Measurements from ENCODE around the gene KIFBP. TPM values are rescaled to one million over a fixed set of nuclear protein-coding genes. Genes with fewer than 3 reads are reported as not detected.
A peak's percentile ranks its signal among the peaks of the same experiment; 100 is the strongest.
"Not testable (repeated sequence)": the region's sequence is repeated elsewhere in the genome, so short reads cannot be mapped to it uniquely, and the experiment has no call there.

Gene KIFBP
- total RNA-seq, 1 donor from 2014 or later = 73.8 TPM

DNA sequence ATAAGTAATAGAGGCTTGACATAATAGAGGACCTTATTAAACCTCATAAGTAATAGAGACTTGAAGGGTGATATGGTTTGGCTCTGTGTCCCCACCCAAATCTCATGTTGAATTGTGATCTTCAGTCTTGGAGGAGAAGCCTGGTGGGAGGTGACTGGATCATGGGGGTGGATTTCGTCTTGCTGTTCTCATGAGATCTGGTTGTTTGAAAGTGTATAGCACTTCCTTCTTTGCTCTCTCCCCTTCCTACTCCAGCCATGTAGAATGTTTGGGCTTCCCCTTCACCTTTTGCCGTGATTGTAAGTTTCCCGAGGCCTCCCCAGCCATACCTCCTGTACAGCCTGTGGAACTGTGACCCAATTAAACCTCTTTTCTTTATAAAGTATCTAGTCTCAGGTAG lies 8.6 kb downstream of the KIFBP start:
- DNase-seq (ENCODE audit: low read depth) = no peak

DNA sequence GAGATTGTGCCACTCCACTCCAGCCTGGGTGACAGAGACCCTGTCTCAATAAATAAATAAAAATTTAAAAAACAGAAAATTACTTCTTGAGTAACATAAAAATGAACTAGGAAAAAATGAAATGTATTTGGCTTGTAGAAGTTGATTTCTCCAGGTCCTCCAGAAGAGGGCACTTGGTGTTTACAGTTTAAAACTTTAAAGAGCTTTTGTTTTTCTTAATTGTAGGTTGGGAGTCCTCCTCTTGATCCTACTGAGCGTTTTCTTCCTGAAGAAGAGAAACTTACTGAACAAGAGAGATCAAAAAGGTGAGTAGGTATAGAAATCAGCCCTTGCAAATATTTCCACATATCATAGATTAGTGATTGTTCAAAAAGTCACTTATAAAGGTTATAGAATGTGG lies 16.2 kb downstream of the KIFBP start:
- DNase-seq (ENCODE audit: low read depth) = peak; percentile 73

- DNase-seq (ENCODE audit: low read depth) = no peak
These were observed 17.3 kb downstream of the KIFBP start for GRCh38 chr10:69005704-69006485.

- no peak for DNase-seq (ENCODE audit: low read depth)
These were observed 18.7 kb downstream of the KIFBP start for GRCh38 chr10:69007260-69007659.

DNA sequence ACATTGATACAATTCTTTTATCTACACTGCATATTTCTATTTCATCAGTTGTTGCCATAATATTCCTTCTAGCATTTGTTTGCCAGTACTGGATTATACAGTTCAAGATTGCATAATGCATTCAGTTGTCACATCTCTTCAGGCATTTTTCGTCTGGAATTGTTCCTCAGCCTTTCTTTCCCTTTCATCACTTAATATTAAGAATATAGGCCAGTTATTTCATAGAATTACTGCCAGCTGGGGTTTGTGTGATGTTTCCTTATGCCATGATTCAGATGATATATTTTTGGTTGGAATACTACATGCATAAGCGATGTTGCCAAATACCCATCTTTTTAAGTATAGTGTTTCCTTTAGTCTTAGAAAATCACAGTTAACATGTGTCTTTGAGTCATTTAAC lies 20.8 kb downstream of the KIFBP start:
- DNase-seq (ENCODE audit: low read depth) = no peak

GRCh38 chr10:69010151-69010640 lies 21.6 kb downstream of the KIFBP start:
- DNase-seq (ENCODE audit: low read depth) = no peak

DNA sequence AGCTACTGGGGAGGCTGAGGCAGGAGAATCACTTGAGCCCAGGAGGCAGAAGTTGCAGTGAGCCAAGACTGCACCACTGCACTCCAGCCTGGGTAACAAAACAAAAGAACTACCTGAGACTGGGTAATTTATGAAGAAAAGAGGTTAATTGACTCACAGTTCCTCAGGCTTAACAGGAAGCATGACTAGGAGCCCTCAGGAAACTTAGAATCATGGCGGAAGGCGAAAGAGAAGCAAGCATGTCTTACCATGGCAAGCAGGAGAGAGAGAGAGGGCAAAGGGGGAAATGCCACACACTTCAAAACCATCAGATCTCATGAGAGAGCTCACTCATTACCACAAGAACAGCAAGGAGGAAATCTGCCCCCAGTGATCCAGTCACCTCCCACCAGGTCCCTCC lies 24.2 kb downstream of the KIFBP start:
- DNase-seq (ENCODE audit: low read depth) = not testable (repeated sequence)

DNA sequence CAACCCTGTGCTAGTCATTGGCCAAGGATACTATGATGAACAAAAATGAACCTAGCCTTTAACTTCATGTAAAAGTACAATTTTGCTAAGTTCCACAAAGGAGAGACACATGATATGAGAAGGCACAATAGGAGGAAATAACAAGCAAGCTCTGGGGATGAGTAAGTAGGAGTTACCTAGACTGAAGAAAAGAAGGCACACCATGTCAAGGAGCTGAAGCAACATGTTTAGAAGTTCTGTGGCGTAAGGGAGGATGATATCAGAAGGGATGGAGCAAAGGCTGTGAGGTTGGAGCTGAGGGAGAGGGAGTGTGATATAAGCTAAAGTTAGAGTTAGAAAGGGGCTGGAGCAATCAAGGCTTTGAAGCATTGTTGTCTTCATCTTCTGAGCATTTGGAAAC lies 25.6 kb downstream of the KIFBP start:
- DNase-seq (ENCODE audit: low read depth) = peak; percentile 41

GRCh38 chr10:69018613-69019012 lies 30.0 kb downstream of the KIFBP start:
- no peak for DNase-seq (ENCODE audit: low read depth)

DNA sequence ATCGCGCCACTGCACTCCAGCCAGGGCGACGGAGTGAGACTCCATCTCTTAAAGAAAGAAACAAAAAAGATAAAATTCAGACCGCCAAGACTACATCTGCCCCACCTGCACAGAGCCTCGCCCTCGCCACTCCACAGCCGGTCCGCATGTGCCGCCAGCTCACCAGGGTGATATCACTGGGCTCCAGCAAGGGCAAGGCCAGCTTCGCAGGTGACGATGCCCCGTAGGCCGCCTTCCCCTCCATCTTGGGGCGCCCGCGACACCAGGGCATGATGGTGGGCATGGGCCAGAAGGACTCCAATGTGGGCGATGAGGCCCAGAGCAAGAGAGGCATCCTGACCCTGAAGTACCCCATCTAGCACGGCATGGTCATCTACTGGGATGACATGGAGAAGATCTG lies 34.0 kb downstream of the KIFBP start:
- DNase-seq (ENCODE audit: low read depth) = no peak

DNA sequence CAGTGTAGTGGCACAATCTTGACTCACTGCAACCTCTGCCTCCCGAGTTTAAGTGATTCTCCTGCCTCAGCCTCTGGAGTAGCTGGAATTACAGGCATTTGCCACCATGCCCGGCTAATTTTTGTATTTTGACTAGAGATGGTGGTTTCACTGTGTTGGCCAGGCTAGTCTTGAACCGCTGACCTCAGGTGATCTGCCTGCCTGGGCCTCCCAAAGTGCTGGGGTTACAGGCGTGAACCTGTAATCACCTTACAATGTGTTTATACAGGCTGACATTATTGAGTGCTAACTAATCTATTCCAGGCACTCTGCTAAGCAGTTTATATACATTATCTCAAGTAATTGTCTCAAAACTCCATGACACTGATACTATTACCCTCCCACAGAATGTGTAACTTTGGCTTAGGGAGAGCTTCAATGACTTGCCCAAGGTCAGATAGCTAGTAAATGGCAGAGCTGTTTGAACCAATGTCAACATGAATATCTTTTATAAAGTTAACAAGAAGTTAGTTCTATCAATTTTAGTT lies 36.8 kb downstream of the KIFBP start:
- no peak for DNase-seq (ENCODE audit: low read depth)

GRCh38 chr10:69033256-69033655 lies 44.7 kb downstream of the KIFBP start:
- DNase-seq (ENCODE audit: low read depth) = no peak

- DNase-seq (ENCODE audit: low read depth) = no peak
These were observed 48.9 kb downstream of the KIFBP start for GRCh38 chr10:69037489-69037888.

- not testable (repeated sequence) for DNase-seq (ENCODE audit: low read depth)
These were observed 52.3 kb downstream of the KIFBP start for GRCh38 chr10:69040904-69041303.

- DNase-seq (ENCODE audit: low read depth) = no peak
These were observed 53.8 kb downstream of the KIFBP start for GRCh38 chr10:69042417-69042816.

DNA sequence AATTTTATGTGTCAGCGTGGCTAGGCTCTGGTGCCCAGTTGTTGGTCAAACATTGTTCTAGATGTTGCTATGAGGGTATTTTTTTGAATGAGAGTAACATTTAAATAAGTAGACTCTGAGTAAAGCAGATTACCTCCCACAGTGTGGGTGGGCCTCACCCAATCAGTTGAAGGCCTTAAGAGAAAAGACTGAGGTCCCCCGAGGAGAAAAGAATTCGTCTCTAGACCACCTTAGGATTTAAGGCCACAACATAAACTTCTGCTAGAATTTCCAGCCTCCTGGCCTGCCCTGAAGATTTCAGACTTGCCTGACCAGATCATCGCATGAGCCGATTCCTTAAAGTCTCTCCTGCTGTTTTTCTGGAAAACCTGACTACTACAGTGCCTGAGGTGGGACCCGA lies 54.2 kb downstream of the KIFBP start:
- DNase-seq (ENCODE audit: low read depth) = no peak

GRCh38 chr10:69043931-69044531 lies 55.4 kb downstream of the KIFBP start:
- DNase-seq (ENCODE audit: low read depth) = no peak

DNA sequence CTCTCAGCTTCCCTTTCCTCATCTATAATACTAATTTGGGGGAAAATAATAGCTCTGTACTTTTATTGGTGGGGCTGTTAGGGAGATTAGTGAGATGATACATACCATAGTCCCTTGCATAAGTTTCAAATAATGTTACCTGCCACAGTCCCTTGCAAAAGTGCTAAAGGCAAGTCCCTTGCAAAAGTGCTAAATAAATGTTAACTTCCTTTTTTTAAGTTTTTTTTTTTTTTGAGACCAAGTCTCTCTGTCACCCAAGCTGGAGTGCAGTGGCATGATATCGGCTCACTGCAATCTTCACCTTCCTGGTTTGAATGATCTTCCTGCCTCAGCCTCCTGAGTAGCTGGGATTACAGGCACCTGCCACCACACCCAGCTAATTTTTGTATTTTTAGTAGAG lies 55.9 kb downstream of the KIFBP start:
- DNase-seq (ENCODE audit: low read depth) = no peak

- DNase-seq (ENCODE audit: low read depth) = peak; percentile 70
These were observed 57.1 kb downstream of the KIFBP start for GRCh38 chr10:69045441-69046300.

DNA sequence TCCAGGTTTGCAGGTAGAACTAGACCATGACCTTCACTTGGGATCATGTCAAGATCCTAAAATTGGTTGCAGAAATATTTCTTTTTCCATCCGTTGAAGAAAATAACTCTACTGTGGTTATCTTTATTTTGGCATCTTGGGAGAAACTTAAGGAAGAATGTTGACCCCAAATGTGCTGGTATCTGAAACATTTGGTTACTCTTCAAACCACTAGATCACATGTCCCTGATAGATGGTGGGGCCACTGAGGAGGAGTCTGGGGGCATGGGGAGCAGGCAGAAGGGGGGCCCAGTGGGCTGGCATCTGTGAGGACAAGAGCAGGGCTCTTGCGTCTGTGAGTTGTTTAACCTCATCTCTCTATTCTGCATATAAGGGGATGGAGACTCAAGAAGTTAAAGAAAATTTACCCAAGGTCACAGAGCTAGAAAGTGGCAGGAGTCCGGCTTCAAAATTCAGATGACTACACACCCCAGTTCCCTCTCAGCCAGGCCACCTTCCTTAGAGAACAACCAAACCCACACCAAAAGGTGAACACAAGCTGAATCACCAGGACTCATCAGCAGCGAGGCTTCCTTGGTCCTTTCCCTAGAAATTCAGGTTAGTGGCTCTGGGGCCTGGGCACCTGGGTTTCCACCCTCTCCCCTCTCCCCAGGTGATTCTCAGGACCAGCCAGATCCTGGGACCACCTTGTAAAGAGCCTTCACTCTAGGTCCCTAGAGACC lies 58.7 kb downstream of the KIFBP start:
- no peak for DNase-seq (ENCODE audit: low read depth)

DNA sequence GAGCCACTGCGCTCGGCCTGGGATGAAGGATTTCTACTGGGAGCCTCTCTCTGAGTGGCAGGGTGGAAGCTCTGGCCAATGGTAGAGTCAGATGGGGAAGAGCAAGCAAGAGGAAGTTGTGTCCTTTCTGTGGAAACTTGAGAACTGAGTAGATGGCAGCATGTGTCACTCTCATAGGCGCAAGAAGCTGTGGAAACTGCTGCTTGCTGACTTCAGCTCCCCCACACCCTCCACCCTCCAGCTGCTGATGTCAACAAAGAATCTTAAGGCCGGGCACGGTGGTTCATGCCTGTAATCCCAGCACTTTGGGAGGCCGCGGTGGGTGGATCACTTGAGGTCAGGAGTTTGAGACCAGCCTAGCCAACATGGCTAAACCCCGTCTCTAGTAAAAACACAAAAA lies 59.5 kb downstream of the KIFBP start:
- peak; percentile 18 for DNase-seq (ENCODE audit: low read depth)

DNA sequence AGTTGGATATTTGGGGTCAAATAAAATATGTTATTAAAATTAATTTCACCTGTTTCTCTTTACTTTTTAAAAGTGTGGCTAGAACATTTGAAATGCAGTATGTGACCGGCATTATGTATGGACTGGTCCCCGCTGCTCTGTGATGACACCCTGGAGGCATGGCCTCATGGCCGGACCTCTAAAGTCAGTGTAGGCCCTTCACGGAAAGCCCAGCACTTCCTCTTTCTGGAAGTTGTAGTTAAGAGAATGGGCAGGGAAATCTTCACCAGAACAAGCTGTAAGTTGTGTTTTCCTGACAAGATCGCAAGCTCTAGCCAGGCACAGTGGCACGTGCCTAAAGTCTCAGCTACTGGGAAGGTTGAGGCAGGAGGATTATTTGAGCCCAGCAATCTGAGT lies 61.0 kb downstream of the KIFBP start:
- no peak for DNase-seq (ENCODE audit: low read depth)

All from renal cortical epithelial cell (primary cell).